Measurements from ENCODE around the gene UGT1A7. TPM values are rescaled to one million over a fixed set of nuclear protein-coding genes. Genes with fewer than 3 reads are reported as not detected.

Gene UGT1A7
- total RNA-seq, 1 donor from 2014 or later: not detected

DNA sequence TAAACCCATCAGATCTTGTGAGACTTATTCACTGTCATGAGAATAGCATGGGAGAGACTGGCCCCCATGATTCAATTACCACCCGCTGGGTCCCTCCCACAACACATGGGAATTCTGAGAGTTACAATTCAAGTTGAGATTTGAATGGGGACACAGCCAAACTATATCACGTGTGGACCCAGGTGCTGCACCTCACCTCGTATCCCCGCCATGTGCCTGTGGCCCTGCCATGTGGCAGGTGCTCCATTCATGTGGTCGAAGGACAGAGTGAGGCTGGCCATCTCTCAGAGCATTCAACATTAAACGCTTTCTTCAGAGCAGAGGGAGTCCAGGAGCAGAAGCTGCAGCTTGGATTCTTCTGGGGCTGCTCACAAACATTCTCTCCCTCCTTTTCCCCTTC, 128.7 kb downstream of the UGT1A7 start:
- Mint-ChIP-seq H3K27ac (ENCODE audit: unreplicated experiment) (no peak overlapping the region), H3K4me1 (ENCODE audit: unreplicated experiment) (no peaks in the 10 kb centered on the region), H3K27me3 (ENCODE audit: unreplicated experiment) (no peaks in the 10 kb centered on the region), H3K4me3 (ENCODE audit: unreplicated experiment) (no peak overlapping the region), H3K9me3 (ENCODE audit: unreplicated experiment) (no peaks in the 10 kb centered on the region), H3K36me3 (ENCODE audit: low read depth, unreplicated experiment) (no peaks in the 10 kb centered on the region)
- TF ChIP-seq, protein P1, sequence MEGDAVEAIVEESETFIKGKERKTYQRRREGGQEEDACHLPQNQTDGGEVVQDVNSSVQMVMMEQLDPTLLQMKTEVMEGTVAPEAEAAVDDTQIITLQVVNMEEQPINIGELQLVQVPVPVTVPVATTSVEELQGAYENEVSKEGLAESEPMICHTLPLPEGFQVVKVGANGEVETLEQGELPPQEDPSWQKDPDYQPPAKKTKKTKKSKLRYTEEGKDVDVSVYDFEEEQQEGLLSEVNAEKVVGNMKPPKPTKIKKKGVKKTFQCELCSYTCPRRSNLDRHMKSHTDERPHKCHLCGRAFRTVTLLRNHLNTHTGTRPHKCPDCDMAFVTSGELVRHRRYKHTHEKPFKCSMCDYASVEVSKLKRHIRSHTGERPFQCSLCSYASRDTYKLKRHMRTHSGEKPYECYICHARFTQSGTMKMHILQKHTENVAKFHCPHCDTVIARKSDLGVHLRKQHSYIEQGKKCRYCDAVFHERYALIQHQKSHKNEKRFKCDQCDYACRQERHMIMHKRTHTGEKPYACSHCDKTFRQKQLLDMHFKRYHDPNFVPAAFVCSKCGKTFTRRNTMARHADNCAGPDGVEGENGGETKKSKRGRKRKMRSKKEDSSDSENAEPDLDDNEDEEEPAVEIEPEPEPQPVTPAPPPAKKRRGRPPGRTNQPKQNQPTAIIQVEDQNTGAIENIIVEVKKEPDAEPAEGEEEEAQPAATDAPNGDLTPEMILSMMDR (IDR thresholded peaks at IDR 0.05; ENCODE audit: unreplicated experiment): no peak
- no peak for DNase-seq (ENCODE audit: low spot score)

DNA sequence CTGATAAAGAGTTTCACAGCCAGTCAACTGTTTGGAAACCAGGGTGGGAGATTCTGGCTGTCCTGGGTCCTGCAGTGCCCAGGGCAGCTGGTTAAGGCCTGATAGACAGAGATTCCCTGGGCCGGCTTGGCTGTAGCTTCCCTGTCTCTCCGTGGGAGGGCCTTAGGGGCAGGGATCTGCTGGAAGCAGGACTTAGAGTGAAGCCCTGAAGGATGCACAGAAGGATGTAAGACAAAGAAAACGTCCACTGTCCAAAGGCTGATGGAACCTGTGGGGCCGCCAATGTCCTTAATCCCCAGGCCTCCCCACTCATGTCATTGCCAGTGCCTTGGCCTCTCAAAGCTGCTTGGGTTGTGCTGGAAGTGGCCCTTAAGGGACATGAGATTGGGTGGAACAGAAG, 129.4 kb downstream of the UGT1A7 start:
- H3K36me3 Mint-ChIP-seq (ENCODE audit: low read depth, unreplicated experiment): no peaks in the 10 kb centered on the region
- no peaks in the 10 kb centered on the region for H3K27me3 Mint-ChIP-seq (ENCODE audit: unreplicated experiment)
- no peak overlapping the region for H3K4me3 Mint-ChIP-seq (ENCODE audit: unreplicated experiment)
- no peak overlapping the region for H3K27ac Mint-ChIP-seq (ENCODE audit: unreplicated experiment)
- H3K9me3 Mint-ChIP-seq (ENCODE audit: unreplicated experiment): no peaks in the 10 kb centered on the region
- H3K4me1 Mint-ChIP-seq (ENCODE audit: unreplicated experiment): no peaks in the 10 kb centered on the region
- no peak for DNase-seq (ENCODE audit: low spot score)
- TF ChIP-seq, protein P1 (IDR thresholded peaks at IDR 0.05; ENCODE audit: unreplicated experiment): no peak

DNA sequence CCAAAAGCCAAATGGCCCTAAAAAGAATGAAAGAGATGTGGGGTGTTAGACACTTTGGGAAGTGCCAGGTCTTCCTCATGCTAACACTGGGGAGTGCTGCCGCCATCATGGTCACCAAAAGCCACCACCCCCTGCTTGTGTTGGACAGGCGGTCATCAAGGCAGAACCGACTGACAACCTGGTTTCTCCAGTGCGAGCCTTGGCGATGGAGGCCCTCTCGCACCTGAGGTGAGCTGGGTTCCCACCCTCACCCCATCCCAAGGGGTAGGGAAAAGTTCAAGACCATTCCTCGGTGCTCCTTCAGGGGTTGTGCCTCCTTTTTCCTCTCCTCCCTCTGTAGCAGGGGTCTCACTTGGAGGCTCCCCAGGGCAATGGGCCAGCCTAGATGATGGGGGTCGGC, 130.0 kb downstream of the UGT1A7 start:
- Mint-ChIP-seq H3K4me1 (ENCODE audit: unreplicated experiment) (no peaks in the 10 kb centered on the region), H3K27ac (ENCODE audit: unreplicated experiment) (no peak overlapping the region), H3K27me3 (ENCODE audit: unreplicated experiment) (no peaks in the 10 kb centered on the region), H3K36me3 (ENCODE audit: low read depth, unreplicated experiment) (no peaks in the 10 kb centered on the region), H3K9me3 (ENCODE audit: unreplicated experiment) (no peaks in the 10 kb centered on the region), H3K4me3 (ENCODE audit: unreplicated experiment) (no peak overlapping the region)
- DNase-seq (ENCODE audit: low spot score): no peak
- TF ChIP-seq, protein P1 (IDR thresholded peaks at IDR 0.05; ENCODE audit: unreplicated experiment): no peak

DNA sequence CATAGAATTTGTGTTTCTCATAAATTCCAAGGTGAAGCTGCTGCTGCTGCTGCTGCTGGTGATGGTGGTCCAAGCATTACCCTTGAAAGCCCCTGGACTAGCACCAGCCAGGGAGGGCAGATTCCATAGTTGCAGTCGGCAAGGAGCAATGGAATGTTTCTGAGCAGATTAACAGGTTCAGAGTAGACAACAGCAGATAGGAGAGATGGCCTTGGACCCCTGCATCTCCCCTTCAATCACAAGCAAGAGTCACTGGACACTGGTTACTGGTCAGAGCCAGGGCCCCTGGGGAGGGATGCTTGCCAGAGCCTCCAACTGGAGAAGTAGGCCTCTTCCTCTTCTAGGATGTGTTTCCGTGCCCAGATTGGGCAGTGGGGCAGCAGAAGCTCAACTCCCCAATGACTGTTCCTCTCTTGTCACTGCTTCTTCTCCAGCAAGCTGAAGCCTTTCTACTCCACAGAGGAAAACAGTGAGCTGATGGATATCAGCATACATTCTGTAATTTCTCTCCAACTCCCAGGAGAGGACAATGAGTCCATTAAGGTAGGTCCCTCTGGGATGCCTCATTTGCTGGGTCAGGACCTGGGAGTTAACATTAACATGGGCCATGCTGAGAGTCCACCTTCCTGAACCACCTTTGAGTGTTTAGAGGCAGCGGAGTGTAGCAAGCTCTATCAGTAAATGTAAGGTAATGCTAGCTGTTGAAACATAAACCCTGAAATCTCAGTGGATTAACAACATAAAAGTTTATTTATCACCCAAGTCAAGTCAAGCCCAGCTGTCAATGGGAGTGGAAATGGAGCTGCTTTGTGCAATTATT, 131.7 kb downstream of the UGT1A7 start:
- TF ChIP-seq, protein P1 (IDR thresholded peaks at IDR 0.05; ENCODE audit: unreplicated experiment): no peak
- H3K9me3 Mint-ChIP-seq (ENCODE audit: unreplicated experiment): no peaks in the 10 kb centered on the region
- no peak overlapping the region for H3K4me3 Mint-ChIP-seq (ENCODE audit: unreplicated experiment)
- no peak for DNase-seq (ENCODE audit: low spot score)
- H3K36me3 Mint-ChIP-seq (ENCODE audit: low read depth, unreplicated experiment): no peaks in the 10 kb centered on the region
- H3K4me1 Mint-ChIP-seq (ENCODE audit: unreplicated experiment): peaks cover 3% of the 10 kb centered on the region
- H3K27ac Mint-ChIP-seq (ENCODE audit: unreplicated experiment): no peak overlapping the region
- no peaks in the 10 kb centered on the region for H3K27me3 Mint-ChIP-seq (ENCODE audit: unreplicated experiment)

DNA sequence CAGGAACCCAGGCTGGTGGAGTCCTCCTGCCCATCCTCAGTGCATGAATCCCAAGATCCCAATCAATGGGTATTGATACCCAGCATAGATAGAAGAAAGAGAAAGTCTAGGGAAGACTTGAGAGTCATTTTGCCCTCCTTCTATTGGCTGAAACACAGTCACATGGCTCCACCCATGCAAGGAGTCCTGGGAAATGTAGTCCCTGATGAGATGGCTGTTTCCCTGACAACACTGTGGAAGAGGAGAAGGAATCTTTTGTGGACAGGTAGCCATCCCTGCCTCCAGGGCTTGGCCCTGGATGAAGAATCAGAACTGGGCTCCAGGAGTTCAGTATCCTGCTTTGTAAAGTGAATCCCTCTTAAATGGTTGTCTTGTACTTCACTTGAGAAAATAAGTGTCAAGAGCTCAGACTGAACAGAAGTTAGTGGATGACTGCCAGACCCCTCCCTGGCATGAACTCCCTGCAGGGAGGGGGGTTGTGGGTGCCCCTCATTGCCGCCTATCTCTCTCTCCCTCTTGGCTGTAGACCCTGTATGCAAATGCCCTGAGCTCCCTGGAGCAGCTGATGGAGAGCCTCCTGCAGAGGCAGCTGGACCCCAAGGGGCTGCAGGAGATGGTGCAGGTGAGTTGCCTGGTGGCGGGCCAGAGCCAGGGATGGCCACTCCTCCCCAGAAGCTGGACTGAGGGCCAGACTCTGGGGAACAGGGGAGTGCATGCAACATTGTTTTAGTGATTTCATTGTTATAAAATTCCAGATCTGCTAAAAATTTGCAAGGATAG, 132.5 kb downstream of the UGT1A7 start:
- Mint-ChIP-seq H3K36me3 (ENCODE audit: low read depth, unreplicated experiment) (no peaks in the 10 kb centered on the region), H3K9me3 (ENCODE audit: unreplicated experiment) (no peaks in the 10 kb centered on the region), H3K27ac (ENCODE audit: unreplicated experiment) (no peak overlapping the region), H3K27me3 (ENCODE audit: unreplicated experiment) (no peaks in the 10 kb centered on the region), H3K4me1 (ENCODE audit: unreplicated experiment) (peaks cover 3% of the 10 kb centered on the region), H3K4me3 (ENCODE audit: unreplicated experiment) (no peak overlapping the region)
- TF ChIP-seq, protein P1 (IDR thresholded peaks at IDR 0.05; ENCODE audit: unreplicated experiment): no peak
- no peak for DNase-seq (ENCODE audit: low spot score)
